ENCODE results near the gene UHMK1. TPM values are rescaled to one million over a fixed set of nuclear protein-coding genes. Genes with fewer than 3 reads are reported as not detected.

UHMK1 gene
- total RNA-seq, 1 donor: 51.4 TPM

DNA sequence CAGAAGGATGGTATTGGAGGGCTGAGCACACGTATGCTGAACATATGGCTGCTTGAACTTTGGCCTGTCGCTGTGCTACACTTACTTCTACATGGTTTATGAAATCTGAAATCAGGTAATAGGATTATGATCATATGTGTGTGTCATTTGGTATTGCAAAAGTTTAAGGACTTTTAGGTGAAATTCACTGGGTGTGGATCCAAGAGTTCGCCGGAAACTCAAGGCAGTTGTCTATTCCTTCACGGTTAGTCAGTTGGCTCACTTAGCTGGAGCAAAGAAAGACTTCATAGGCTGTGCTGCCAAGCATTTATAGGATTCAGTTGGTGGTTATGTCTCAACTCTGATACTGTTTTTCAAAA lies 64.8 kb downstream of the UHMK1 start:
- H3K9me3 ChIP-seq (ENCODE audit: low read depth, low read length): no peaks in the 10 kb centered on the region
- H2AFZ ChIP-seq (ENCODE audit: low read length): no peak overlapping the region
- peaks cover 39% of the 10 kb centered on the region for H4K20me1 ChIP-seq (ENCODE audit: insufficient read depth, low read length)
- peak overlapping the region; percentile 85 for H3K4me2 ChIP-seq (ENCODE audit: insufficient read depth, low read length)
- peak; percentile 66 for DNase-seq (ENCODE audit: insufficient read length, low spot score, missing footprints)
- H3K27ac ChIP-seq (ENCODE audit: low read depth, low read length): peak overlapping the region; percentile 89
- peaks cover 21% of the 10 kb centered on the region for H3K36me3 ChIP-seq (ENCODE audit: insufficient read depth, low read length)
- peaks cover 37% of the 10 kb centered on the region for H3K4me1 ChIP-seq (ENCODE audit: insufficient read depth, low read length)
- TF ChIP-seq, protein P1, sequence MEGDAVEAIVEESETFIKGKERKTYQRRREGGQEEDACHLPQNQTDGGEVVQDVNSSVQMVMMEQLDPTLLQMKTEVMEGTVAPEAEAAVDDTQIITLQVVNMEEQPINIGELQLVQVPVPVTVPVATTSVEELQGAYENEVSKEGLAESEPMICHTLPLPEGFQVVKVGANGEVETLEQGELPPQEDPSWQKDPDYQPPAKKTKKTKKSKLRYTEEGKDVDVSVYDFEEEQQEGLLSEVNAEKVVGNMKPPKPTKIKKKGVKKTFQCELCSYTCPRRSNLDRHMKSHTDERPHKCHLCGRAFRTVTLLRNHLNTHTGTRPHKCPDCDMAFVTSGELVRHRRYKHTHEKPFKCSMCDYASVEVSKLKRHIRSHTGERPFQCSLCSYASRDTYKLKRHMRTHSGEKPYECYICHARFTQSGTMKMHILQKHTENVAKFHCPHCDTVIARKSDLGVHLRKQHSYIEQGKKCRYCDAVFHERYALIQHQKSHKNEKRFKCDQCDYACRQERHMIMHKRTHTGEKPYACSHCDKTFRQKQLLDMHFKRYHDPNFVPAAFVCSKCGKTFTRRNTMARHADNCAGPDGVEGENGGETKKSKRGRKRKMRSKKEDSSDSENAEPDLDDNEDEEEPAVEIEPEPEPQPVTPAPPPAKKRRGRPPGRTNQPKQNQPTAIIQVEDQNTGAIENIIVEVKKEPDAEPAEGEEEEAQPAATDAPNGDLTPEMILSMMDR (IDR thresholded peaks at IDR 0.05; ENCODE audit: extremely low read depth, low read depth, low read length): no peak
- peak overlapping the region; percentile 91 for H3K4me3 ChIP-seq (ENCODE audit: insufficient read depth, low read length)
- no peaks in the 10 kb centered on the region for H3K27me3 ChIP-seq (ENCODE audit: insufficient read depth, low read length)
- H3K79me2 ChIP-seq (ENCODE audit: insufficient read depth, low read length): peaks cover 60% of the 10 kb centered on the region

DNA sequence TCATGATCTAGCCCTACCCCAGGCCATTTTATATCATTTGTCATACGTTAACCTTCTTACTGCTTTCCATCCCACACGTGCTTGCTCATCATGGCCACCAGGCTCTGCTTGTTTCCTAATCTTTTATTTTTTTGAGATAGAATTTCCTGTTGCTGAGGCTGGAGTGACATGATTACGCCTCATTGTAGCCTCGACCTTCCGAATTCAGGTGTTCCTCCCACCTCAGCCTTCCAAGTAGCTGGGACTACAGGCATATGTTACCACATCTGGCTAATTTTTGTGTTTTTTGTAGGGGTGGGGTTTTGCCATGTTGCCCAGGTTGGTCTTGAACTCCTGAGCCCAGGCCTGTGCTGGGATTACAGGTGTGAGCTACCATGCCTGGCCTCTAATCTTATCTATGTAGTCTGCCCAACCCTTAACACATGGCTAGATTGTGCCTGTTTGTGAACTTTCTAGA lies 67.2 kb downstream of the UHMK1 start:
- DNase-seq (ENCODE audit: insufficient read length, low spot score, missing footprints): no peak
- peak overlapping the region; percentile 91 for H3K4me3 ChIP-seq (ENCODE audit: insufficient read depth, low read length)
- no peaks in the 10 kb centered on the region for H3K9me3 ChIP-seq (ENCODE audit: low read depth, low read length)
- no peaks in the 10 kb centered on the region for H3K27me3 ChIP-seq (ENCODE audit: insufficient read depth, low read length)
- peaks cover 43% of the 10 kb centered on the region for H3K36me3 ChIP-seq (ENCODE audit: insufficient read depth, low read length)
- H4K20me1 ChIP-seq (ENCODE audit: insufficient read depth, low read length): peaks cover 48% of the 10 kb centered on the region
- H3K4me1 ChIP-seq (ENCODE audit: insufficient read depth, low read length): peaks cover 40% of the 10 kb centered on the region
- TF ChIP-seq, protein P1 (IDR thresholded peaks at IDR 0.05; ENCODE audit: extremely low read depth, low read depth, low read length): no peak
- H3K79me2 ChIP-seq (ENCODE audit: insufficient read depth, low read length): peaks cover 83% of the 10 kb centered on the region
- no peak overlapping the region for H2AFZ ChIP-seq (ENCODE audit: low read length)
- peak overlapping the region; percentile 85 for H3K4me2 ChIP-seq (ENCODE audit: insufficient read depth, low read length)
- peak overlapping the region; percentile 32 for H3K27ac ChIP-seq (ENCODE audit: low read depth, low read length)

DNA sequence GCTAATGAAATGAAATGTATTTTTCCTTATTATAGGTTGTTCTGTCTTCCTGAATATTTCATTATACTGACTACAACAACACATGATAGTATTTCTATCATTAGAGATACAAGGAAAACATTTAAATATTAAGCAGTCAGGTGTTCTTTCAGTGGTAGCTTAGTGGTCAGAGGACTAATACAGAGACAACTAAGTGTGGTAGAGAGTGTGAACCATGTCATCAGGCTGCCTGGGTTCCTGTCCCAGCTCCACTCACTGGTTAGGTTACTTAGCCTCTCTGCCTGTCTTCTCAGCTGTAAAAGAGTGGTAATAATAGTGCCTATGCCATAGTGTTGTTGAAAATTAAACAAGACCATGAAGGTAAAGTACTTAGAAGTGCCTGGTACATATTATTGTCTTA lies 67.8 kb downstream of the UHMK1 start:
- H3K4me2 ChIP-seq (ENCODE audit: insufficient read depth, low read length): peak overlapping the region; percentile 85
- no peak overlapping the region for H3K4me3 ChIP-seq (ENCODE audit: insufficient read depth, low read length)

DNA sequence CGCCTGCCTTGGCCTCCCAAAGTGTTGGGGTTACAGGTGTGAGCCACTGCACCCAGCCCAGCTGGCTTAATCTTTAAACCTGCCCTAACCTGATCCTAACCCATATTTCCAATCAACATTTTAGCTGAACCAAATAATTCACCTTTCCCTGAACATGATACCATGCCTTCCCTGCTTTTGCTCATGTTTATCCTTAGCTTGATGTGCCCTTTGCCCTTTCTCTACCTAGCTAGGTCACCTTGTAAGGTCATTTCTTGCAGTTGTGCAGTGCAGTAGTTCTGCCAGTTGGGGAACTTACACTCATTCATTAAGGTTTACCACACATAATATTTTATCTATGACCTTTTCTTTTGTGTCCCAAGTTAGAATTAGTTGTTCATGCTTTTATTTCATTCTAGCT lies 69.3 kb downstream of the UHMK1 start:
- Histone ChIP-seq H2AFZ (ENCODE audit: low read length) (no peak overlapping the region), H4K20me1 (ENCODE audit: insufficient read depth, low read length) (peaks cover 57% of the 10 kb centered on the region), H3K79me2 (ENCODE audit: insufficient read depth, low read length) (peaks cover 99% of the 10 kb centered on the region), H3K4me1 (ENCODE audit: insufficient read depth, low read length) (peaks cover 33% of the 10 kb centered on the region), H3K4me3 (ENCODE audit: insufficient read depth, low read length) (no peak overlapping the region), H3K27me3 (ENCODE audit: insufficient read depth, low read length) (no peaks in the 10 kb centered on the region), H3K9me3 (ENCODE audit: low read depth, low read length) (no peaks in the 10 kb centered on the region), H3K36me3 (ENCODE audit: insufficient read depth, low read length) (peaks cover 48% of the 10 kb centered on the region), H3K4me2 (ENCODE audit: insufficient read depth, low read length) (no peak overlapping the region), H3K27ac (ENCODE audit: low read depth, low read length) (no peak overlapping the region)
- TF ChIP-seq, protein P1 (IDR thresholded peaks at IDR 0.05; ENCODE audit: extremely low read depth, low read depth, low read length): no peak
- no peak for DNase-seq (ENCODE audit: insufficient read length, low spot score, missing footprints)

More for the DNA sequence above, 67.8 kb downstream of the UHMK1 start:
- H3K79me2 ChIP-seq (ENCODE audit: insufficient read depth, low read length): peaks cover 88% of the 10 kb centered on the region
- no peaks in the 10 kb centered on the region for H3K27me3 ChIP-seq (ENCODE audit: insufficient read depth, low read length)
- H4K20me1 ChIP-seq (ENCODE audit: insufficient read depth, low read length): peaks cover 51% of the 10 kb centered on the region
- no peak for DNase-seq (ENCODE audit: insufficient read length, low spot score, missing footprints)
- TF ChIP-seq, protein P1 (IDR thresholded peaks at IDR 0.05; ENCODE audit: extremely low read depth, low read depth, low read length): no peak
- no peaks in the 10 kb centered on the region for H3K9me3 ChIP-seq (ENCODE audit: low read depth, low read length)
- peaks cover 43% of the 10 kb centered on the region for H3K36me3 ChIP-seq (ENCODE audit: insufficient read depth, low read length)
- no peak overlapping the region for H3K27ac ChIP-seq (ENCODE audit: low read depth, low read length)
- no peak overlapping the region for H2AFZ ChIP-seq (ENCODE audit: low read length)
- peaks cover 37% of the 10 kb centered on the region for H3K4me1 ChIP-seq (ENCODE audit: insufficient read depth, low read length)

Data from osteoblast (primary cell).